Measurements from ENCODE around the gene C16orf46. TPM values are rescaled to one million over a fixed set of nuclear protein-coding genes. Genes with fewer than 3 reads are reported as not detected.

C16orf46 gene
- polyA plus RNA-seq, 1 of the 3 experiments (the other 2 are of a cell fraction): 1.5 TPM

GRCh38 chr16:81105946-81106345, 28.9 kb upstream of the C16orf46 start:
- Histone ChIP-seq H3K9ac (no peak overlapping the region), H3K4me3 (ENCODE audit: low read depth in 2 of 2, low read length in 1 of 2) (no peak overlapping the region), H3K9me2 (no peaks in the 10 kb centered on the region), H3K27ac (ENCODE audit: low read depth in 2 of 2, low read length in 1 of 2) (no peak overlapping the region), H3K79me2 (ENCODE audit: insufficient read depth) (no peaks in the 10 kb centered on the region), H4K20me1 (ENCODE audit: insufficient read depth) (no peaks in the 10 kb centered on the region), H2AFZ (ENCODE audit: low read depth) (no peak overlapping the region), H3K36me3 (replicated peaks in 1 of 2; ENCODE audit: control insufficient read depth in 1 of 2, insufficient read depth in 2 of 2, low read length in 1 of 2) (no peaks in the 10 kb centered on the region), H3K27me3 (ENCODE audit: insufficient read depth) (no peaks in the 10 kb centered on the region), H3K4me2 (no peak overlapping the region), H3K9me3 (no peaks in the 10 kb centered on the region), H3F3A (replicated peaks; ENCODE audit: insufficient read depth) (no peaks in the 10 kb centered on the region), H3K4me1 (ENCODE audit: control insufficient read depth in 1 of 2, insufficient read depth in 2 of 2, low read depth in 1 of 2, low read length in 1 of 2) (no peaks in the 10 kb centered on the region)
- WGBS (ENCODE audit: low lambda C conversion rate): 67% methylated on average over 1 of the region's 1 CpG
- ChIA-PET POLR2A (no interaction called here), CTCF (no interaction called here)
- DNase-seq: no peak
- TF ChIP-seq GATA2 (CRISPR knock-in tag; IDR thresholded peaks at IDR 0.05): no peak
- TF ChIP-seq PBX3 (IDR thresholded peaks at IDR 0.05): no peak
- no peak for TF ChIP-seq FOXM1 (IDR thresholded peaks at IDR 0.05; ENCODE audit: low read depth)
- no peak for TF ChIP-seq ELF1 (IDR thresholded peaks at IDR 0.05)
- TF ChIP-seq USF1 (IDR thresholded peaks at IDR 0.05; ENCODE audit: borderline replicate concordance, low read depth): no peak

- DNase-seq: no peak
- Histone ChIP-seq H3K9me3 (no peaks in the 10 kb centered on the region), H3K4me2 (no peak overlapping the region), H3K27me3 (ENCODE audit: insufficient read depth) (no peaks in the 10 kb centered on the region), H2AFZ (ENCODE audit: low read depth) (no peak overlapping the region), H3K9ac (no peak overlapping the region), H4K20me1 (ENCODE audit: insufficient read depth) (no peaks in the 10 kb centered on the region), H3K79me2 (ENCODE audit: insufficient read depth) (no peaks in the 10 kb centered on the region), H3K4me1 (ENCODE audit: control insufficient read depth in 1 of 2, insufficient read depth in 2 of 2, low read depth in 1 of 2, low read length in 1 of 2) (peaks cover 0 to 2% of the 10 kb centered on the region in 2 experiments; a peak in 1 of 4 replicates), H3K4me3 (ENCODE audit: low read depth in 2 of 2, low read length in 1 of 2) (no peak overlapping the region), H3F3A (replicated peaks; ENCODE audit: insufficient read depth) (no peaks in the 10 kb centered on the region), H3K27ac (ENCODE audit: low read depth in 2 of 2, low read length in 1 of 2) (no peak overlapping the region), H3K9me2 (no peaks in the 10 kb centered on the region), H3K36me3 (replicated peaks in 1 of 2; ENCODE audit: control insufficient read depth in 1 of 2, insufficient read depth in 2 of 2, low read length in 1 of 2) (no peaks in the 10 kb centered on the region)
- ChIA-PET POLR2A (no interaction called here), CTCF (no interaction called here)
- TF ChIP-seq NRF1 (IDR thresholded peaks at IDR 0.05; ENCODE audit: low read depth, low read length): no peak
- TF ChIP-seq USF1 (IDR thresholded peaks at IDR 0.05; ENCODE audit: borderline replicate concordance, low read depth): no peak
- TF ChIP-seq CHD2 (IDR thresholded peaks at IDR 0.05; ENCODE audit: low read length, partially characterized antibody): no peak
- no peak for TF ChIP-seq JUND (IDR thresholded peaks at IDR 0.05)
- no peak for TF ChIP-seq RXRA (IDR thresholded peaks at IDR 0.05; ENCODE audit: borderline replicate concordance, low read depth)
- no peak for TF ChIP-seq YY1 (IDR thresholded peaks at IDR 0.05; ENCODE audit: low read depth)
- no peak for TF ChIP-seq REST (IDR thresholded peaks at IDR 0.05; ENCODE audit: low read depth, low read length)
- no peak for TF ChIP-seq ELF1 (IDR thresholded peaks at IDR 0.05)
- no peak for TF ChIP-seq FOXM1 (IDR thresholded peaks at IDR 0.05; ENCODE audit: low read depth)
- no peak for TF ChIP-seq ZBTB33 (IDR thresholded peaks at IDR 0.05; ENCODE audit: borderline replicate concordance, low read depth)
- 91% methylated on average over 9 of the region's 9 CpGs for WGBS (ENCODE audit: low lambda C conversion rate)
Observed at GRCh38 chr16:81101702-81102101, 24.7 kb upstream of the C16orf46 start.

All from SK-N-SH (cell line).